Right lobe of liver (tissue), 4 donors: ENCODE measurements around the gene ZNF467.

Experiments used
- POLR2A ChIP-seq: fragments of 450-650 bp; IDR thresholded peaks from one replicate; pipeline ENCODE4 v1.6.1; 2017; ENCODE audit warnings: antibody characterized with exemption, mild to moderate bottlenecking
- TF ChIP-seq, protein P1 (sequence below), 4 donors: fragments of 200-600 bp in 3 of 4; fragments of 450-650 bp in 1 of 4; IDR thresholded peaks; one replicate each; pipeline versions ENCODE4 v1.5.1 to v1.8.0; 2016 to 2022; ENCODE audit warnings: antibody characterized with exemption in 4 of 4, mild to moderate bottlenecking in 2 of 4
- donor health status: DM: no; HTN: no; CAD: no.
- donor health status: DM: no; HTN: no; CAD: no.
- donor health status: DM: no; HTN: yes; CAD: no.

DNA sequence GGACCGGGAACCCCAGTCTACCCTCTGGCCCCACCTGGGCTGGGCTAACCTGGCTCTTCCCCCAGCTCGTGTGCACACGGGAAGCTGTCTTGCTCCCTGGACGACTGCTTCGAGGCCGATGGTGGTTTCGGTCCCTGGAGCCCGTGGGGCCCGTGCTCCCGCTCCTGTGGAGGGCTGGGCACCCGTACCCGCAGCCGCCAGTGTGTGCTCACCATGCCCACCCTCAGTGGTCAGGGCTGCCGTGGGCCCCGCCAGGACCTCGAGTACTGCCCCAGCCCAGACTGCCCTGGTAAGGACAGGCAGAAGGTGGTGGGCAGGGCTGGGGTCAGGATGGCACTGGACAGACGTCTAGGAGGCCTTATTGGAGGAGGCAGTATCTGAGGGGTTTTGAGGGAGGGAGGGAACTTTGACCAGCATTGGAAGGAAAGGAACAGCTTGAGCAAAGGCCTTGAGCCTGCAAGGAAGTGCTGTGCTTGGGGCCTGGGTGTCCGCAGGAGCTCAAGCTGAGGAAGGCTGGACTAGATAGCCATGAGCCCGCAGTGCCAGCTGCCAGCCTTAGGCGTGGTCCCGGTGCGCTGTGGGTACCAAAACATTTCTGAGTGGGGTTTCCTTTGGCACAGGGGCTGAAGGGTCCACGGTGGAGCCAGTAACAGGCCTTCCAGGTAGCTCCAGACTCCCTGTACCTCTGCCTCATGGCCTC lies 44.6 kb upstream of the ZNF467 start:
- TF ChIP-seq, protein P1, sequence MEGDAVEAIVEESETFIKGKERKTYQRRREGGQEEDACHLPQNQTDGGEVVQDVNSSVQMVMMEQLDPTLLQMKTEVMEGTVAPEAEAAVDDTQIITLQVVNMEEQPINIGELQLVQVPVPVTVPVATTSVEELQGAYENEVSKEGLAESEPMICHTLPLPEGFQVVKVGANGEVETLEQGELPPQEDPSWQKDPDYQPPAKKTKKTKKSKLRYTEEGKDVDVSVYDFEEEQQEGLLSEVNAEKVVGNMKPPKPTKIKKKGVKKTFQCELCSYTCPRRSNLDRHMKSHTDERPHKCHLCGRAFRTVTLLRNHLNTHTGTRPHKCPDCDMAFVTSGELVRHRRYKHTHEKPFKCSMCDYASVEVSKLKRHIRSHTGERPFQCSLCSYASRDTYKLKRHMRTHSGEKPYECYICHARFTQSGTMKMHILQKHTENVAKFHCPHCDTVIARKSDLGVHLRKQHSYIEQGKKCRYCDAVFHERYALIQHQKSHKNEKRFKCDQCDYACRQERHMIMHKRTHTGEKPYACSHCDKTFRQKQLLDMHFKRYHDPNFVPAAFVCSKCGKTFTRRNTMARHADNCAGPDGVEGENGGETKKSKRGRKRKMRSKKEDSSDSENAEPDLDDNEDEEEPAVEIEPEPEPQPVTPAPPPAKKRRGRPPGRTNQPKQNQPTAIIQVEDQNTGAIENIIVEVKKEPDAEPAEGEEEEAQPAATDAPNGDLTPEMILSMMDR (IDR thresholded peaks at IDR 0.05), result no peak
- no peak for TF ChIP-seq POLR2A
